Fibroblast of villous mesenchyme (primary cell): ENCODE results near the gene SUSD3. TPM values are rescaled to one million over a fixed set of nuclear protein-coding genes. Genes with fewer than 3 reads are reported as not detected.

ENCODE experiments used
- DNase-seq: peaks from one replicate; pipeline ENCODE4 v3.0.0-alpha.2; 2010; ENCODE audit warnings: low read depth
- H3K4me3 ChIP-seq: 2 replicates; pipeline ENCODE4 v1.5.1; 2011; ENCODE audit warnings: low read depth, mild to moderate bottlenecking, low read length
- total RNA-seq: library from RNA; depleted of rRNA; stranded (reverse); fragments of >200 nt; gene quantifications from 2 replicates; pipeline ENCODE4 v1.2.3, GENCODE V29; 2012
- TF ChIP-seq, protein P1 (sequence below): IDR thresholded peaks from 2 replicates; pipeline ENCODE4 v1.5.1; 2012; ENCODE audit warnings: low read depth, mild to moderate bottlenecking, low read length; ENCODE audit not compliant: insufficient read depth

Gene SUSD3
- total RNA-seq, 1 donor, result 12.1 TPM

DNA sequence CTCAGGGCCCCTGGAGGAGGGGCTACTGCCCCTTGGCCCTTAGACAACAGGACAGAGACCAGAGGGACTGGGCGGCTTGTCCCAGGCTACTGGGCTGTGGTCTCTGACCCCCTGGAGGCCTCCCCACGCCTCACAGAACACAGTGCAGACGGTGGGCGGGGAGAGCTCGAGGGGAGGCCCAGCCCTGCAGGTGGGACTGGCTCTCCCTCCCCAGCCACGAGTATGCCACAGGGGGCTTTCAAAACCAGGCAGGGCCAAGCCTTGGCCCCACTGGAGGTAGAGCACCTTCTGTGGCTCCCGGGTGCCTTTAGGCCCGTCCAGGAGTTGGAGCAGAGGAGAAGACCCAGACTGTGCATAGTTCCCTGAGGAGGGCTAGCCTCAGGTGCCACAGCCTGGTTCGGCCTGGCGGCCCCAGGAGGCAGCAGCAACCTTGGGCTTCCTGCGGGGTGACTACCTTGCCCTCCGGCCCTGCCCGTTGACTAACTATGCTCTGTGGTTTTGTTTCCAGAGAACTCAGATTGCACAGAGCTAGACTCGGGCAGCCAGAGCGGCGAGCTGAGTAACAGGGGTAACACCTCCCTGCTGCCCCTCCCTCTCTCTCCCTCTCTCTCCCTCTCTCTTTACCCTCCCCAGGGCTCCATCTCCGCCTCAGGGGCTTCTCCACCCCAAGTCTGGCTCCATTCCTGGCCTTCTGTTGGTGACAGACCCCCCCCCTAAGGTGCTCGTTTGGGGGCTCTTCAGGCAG is 53.0 kb downstream of the SUSD3 start:
- DNase-seq, result no peak

DNA sequence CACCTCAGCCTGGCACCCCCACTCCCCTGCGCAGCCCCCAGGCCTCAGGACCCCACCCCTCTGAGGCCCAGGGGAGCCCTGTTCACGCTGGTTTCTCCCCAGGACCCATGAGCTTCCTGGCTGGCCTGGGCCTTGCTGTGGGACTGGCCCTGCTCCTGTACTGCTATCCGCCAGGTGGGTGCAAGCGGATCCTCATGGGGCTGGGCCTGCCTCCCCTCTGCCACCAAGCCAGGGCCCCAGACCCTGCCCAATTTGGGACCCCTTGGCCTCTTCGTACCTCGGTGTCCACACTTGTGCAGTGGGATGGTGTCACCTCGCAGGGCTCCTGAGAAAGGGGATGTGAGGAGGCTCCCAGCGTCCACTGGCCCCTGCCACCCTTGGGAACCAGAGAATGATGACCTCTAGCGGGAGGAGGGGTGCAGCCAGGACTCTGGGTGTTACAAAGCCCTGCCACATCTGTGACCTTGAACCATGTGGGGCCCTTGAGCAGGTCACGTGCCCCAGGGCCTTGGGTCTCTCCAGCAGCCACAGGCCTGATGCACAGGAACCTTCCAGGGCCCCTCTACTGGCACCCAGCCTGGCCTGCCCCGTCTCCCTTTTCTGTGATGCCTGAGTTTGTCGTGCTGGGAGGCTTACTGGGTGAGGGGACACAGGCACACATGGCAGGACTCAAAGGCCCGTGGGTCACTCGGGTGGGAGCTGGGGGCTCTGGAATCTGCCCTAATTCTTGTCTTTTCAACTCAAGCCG is 53.8 kb downstream of the SUSD3 start:
- no peak for DNase-seq
- H3K4me3 ChIP-seq, result no peak overlapping the region
- TF ChIP-seq, protein P1, sequence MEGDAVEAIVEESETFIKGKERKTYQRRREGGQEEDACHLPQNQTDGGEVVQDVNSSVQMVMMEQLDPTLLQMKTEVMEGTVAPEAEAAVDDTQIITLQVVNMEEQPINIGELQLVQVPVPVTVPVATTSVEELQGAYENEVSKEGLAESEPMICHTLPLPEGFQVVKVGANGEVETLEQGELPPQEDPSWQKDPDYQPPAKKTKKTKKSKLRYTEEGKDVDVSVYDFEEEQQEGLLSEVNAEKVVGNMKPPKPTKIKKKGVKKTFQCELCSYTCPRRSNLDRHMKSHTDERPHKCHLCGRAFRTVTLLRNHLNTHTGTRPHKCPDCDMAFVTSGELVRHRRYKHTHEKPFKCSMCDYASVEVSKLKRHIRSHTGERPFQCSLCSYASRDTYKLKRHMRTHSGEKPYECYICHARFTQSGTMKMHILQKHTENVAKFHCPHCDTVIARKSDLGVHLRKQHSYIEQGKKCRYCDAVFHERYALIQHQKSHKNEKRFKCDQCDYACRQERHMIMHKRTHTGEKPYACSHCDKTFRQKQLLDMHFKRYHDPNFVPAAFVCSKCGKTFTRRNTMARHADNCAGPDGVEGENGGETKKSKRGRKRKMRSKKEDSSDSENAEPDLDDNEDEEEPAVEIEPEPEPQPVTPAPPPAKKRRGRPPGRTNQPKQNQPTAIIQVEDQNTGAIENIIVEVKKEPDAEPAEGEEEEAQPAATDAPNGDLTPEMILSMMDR, result no peak

More for the DNA sequence above, 53.0 kb downstream of the SUSD3 start:
- no peak overlapping the region for H3K4me3 ChIP-seq
- TF ChIP-seq, protein P1, result no peak

DNA sequence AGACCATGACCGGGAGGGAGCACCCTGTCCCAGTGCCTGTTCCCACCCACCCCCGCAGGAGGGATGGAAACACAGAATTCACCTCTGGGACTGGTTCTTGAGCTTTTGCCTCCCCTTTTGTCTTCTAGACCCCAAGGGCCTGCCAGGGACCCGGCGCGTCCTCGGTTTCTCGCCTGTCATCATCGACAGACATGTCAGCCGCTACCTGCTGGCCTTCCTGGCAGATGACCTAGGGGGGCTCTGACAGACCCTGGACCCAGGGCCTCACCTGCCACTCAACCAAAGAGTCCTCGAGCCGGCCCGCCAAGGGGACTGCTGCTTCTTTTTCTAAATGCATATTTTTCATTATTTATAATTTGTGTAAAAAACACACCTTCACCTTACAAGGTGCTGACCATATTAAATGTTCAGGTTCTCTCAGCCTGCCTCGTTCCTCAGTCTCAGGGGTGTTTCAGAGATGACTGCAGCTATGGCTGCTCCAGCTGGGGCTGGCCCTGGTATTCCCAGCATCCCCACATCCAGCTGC is 54.4 kb downstream of the SUSD3 start:
- no peak overlapping the region for H3K4me3 ChIP-seq
- TF ChIP-seq, protein P1, result no peak
- DNase-seq, result no peak

DNA sequence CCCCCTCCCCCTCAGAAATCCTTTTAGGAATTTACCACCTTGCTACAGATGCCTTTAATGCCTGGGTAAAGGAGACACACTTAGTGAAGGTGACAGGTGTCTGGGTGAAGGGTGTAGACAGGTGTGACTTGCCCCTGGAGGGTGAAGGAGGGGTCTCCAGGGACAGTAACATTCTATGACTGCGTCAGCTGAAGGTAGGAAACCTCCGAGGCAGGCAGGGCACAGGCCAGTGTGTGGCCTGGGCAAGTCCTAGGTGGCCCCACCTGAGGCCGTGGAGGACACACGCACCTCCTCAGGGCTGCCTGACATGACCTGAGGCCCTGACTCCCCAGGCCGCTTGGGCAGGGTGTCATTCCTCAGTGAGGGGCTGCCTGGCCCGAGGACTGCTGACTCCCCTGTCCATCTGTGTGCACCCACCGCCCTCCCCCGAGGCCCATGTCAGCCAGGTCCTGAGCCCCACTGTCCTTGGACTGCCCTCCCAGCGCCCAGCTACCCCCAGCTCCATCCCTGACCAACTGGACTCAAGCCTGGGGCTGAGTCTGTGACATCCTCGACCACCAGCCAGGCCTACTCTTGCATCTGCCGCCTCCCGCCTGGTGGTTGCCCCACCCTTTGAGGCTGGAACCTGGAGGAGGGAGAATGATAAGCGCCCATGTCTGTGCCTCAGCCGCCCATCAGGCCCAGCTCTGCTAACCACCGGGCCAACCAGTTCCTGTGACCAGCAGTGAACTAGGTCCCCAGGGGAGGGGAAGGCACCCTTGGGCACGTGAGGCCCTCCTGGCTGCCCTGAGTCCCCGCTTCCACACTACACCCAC is 55.9 kb downstream of the SUSD3 start:
- no peak for DNase-seq
- TF ChIP-seq, protein P1, result no peak
- H3K4me3 ChIP-seq, result no peak overlapping the region

DNA sequence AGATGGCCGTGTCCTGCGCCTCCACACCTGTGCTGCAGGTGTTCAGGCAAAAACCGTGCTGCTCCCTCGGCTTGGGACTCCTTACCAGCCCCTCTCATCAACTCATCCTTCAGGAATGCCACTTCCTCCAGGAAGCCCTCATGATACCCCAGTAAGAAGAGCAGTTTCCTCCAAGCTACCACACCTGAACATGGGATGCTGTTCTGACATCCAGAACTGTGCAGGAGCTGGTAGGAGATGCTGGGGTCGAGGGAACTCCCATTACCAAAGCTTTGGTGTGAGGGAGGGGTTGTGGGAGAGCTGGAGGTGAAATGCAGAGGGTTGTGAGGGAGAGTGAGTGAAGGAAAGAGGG is 56.5 kb downstream of the SUSD3 start:
- DNase-seq, result no peak
- TF ChIP-seq, protein P1, result no peak
- no peak overlapping the region for H3K4me3 ChIP-seq

DNA sequence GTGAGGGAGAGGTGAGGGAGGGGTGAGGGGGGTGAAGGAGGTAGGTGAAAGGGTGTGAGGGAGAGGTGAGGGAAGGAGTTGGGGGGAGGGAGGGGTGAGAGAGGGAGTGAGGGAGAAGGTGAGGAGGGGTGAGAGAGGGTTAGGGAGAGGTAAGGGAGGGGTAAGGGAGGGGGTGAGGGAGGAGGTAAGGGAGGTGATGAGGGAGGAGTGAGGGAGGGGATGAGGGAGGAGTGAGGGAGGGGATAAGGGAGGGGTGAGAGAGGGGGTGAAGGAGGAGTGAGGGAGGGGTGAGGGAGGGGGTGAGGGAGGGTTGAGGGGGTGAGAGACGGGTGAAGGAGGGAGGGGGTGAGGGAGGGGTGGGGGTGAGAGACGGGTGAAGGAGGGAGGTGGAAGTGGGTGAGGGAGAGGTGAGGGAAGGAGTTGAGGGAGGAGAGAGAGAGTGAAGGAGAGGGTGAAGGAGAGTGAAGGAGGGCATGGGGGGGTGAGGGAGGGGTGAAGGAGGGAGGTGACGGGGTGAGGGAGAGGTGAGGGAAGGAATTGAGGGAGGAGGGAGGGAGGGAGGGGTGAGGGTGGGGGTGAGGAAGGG is 57.1 kb downstream of the SUSD3 start:
- H3K4me3 ChIP-seq, result no peak overlapping the region
- TF ChIP-seq, protein P1, result no peak
- DNase-seq, result no peak
